MCF 10A (cell line): ENCODE data around the gene CRYBG2. TPM values are rescaled to one million over a fixed set of nuclear protein-coding genes. Genes with fewer than 3 reads are reported as not detected.
"Not testable (repeated sequence)": the region's sequence is repeated elsewhere in the genome, so short reads cannot be mapped to it uniquely, and the experiment has no call there.

Source experiments
- BruUV-seq: library from RNA; stranded (reverse); fragments of 400-500 nt; replicated peaks from 2 replicates; lab custom pipeline; 2021; lab: Mats Ljungman, UMichigan
- CTCF ChIA-PET: fragments of 300-600 bp; sonication (Branson Sonifier 250); formaldehyde crosslinking; extraction: SDS; loops from one replicate; lab custom pipeline; 2021; ENCODE audit warnings: antibody characterized with exemption, inconsistent platforms; lab: Yijun Ruan, JAX
- POLR2A ChIA-PET: fragments of 300-600, 350-650 bp; sonication (Branson Sonifier 250); formaldehyde crosslinking; extraction: SDS; loops from one replicate; lab custom pipeline; 2020; ENCODE audit warnings: antibody characterized with exemption, inconsistent platforms; lab: Yijun Ruan, JAX
- DNase-seq: peaks from one replicate; pipeline ENCODE4 v3.0.0-alpha.2; 2018; ENCODE audit not compliant: unreplicated experiment
- H3K27ac Mint-ChIP-seq: one replicate; pipeline ENCODE4 v1.8.0; 2022; ENCODE audit warnings: mild to moderate bottlenecking, low read depth, mixed read lengths; ENCODE audit not compliant: unreplicated experiment
- H3K27me3 Mint-ChIP-seq: one replicate; pipeline ENCODE4 v1.8.0; 2022; ENCODE audit warnings: mixed read lengths; ENCODE audit not compliant: insufficient read depth, unreplicated experiment
- H3K36me3 Mint-ChIP-seq: one replicate; pipeline ENCODE4 v1.8.0; 2022; ENCODE audit warnings: mild to moderate bottlenecking, moderate library complexity, mixed read lengths; ENCODE audit not compliant: insufficient read depth, unreplicated experiment
- H3K4me1 Mint-ChIP-seq: one replicate; pipeline ENCODE4 v1.8.0; 2022; ENCODE audit warnings: mixed read lengths; ENCODE audit not compliant: insufficient read depth, unreplicated experiment
- H3K4me3 Mint-ChIP-seq: one replicate; pipeline ENCODE4 v1.8.0; 2022; ENCODE audit warnings: mild to moderate bottlenecking, moderate library complexity, mixed read lengths; ENCODE audit not compliant: unreplicated experiment
- H3K9me3 Mint-ChIP-seq: one replicate; pipeline ENCODE4 v1.8.0; 2022; ENCODE audit warnings: mixed read lengths; ENCODE audit not compliant: unreplicated experiment
- intact Hi-C: fragments of 100-400 bp; cut with micrococcal nuclease; formaldehyde crosslinking; loops from 2 replicates; pipeline ENCODE4 v1.14.1; 2022
- total RNA-seq: library from RNA; stranded (reverse); gene quantifications from 2 replicates; pipeline ENCODE4 v1.2.3, GENCODE V29; 2022
- TF ChIP-seq, protein P1 (sequence below): fragments of 200-600 bp; IDR thresholded peaks from one replicate; pipeline ENCODE4 v1.8.0; 2022; ENCODE audit warnings: antibody characterized with exemption, mild to moderate bottlenecking; ENCODE audit not compliant: unreplicated experiment

The CRYBG2 gene
- total RNA-seq, 1 experiment from 2014 or later = 8.6 TPM

DNA sequence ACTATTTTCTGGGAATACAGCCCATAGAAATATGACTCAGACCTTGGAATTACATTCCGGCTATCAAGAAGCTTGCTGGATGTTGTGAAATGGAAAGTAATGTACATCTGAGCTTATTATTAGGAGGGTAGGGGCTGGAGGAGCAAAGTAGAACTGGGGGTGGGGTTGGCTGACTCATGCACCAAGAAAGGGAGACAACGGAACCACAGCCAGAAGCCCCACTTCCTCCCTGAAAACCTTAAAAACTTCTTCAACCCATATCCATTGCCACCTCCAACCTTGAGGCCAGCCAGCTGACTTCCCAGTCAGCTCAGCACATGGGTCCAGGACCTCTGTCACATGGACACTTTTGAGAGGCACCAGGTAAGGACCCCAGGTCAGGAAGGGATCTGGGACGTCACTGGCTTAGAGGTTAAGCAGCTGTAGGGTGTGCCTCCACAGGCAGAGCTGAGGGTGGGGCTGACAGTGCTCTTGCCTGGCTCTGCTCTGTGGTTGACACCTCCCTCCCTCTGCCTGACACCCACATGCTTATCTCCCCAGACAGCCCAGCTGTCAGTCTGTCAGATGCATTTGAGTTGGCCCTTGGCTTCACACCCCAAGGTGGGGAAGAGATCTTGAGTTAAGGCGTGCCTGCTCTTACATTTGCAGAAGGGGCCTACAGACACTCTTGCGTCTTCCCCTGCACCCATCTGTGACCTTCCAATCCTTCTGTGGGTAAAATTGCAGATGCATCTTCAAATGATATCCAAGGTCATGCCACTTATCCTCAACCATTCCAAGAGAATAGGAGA, 24.4 kb upstream of the CRYBG2 start:
- Mint-ChIP-seq H3K4me3 (peak overlapping the region; percentile 32), H3K27me3 (no peaks in the 10 kb centered on the region), H3K9me3 (no peaks in the 10 kb centered on the region), H3K27ac (peak overlapping the region; percentile 33), H3K36me3 (peaks cover 6% of the 10 kb centered on the region), H3K4me1 (peaks cover 15% of the 10 kb centered on the region)
- intact Hi-C loops = loop anchor here (1.0 kb wide), 2 partner anchors 9 to 42 kb away; no protein-coding TSS in a partner anchor
- no TSS peak for BruUV-seq
- ChIA-PET CTCF (interaction anchor here (0.6 to 4.7 kb wide), 13 partner anchors 11 to 1975 kb away, joined by 3 to 27 read pairs (median 5); no protein-coding TSS in a partner anchor), POLR2A (interaction anchor here (0.5 to 2.3 kb wide), 24 partner anchors 8 to 1692 kb away, joined by 3 to 24 read pairs (median 4); partner anchors contain the start of genes DHDDS, HMGN2, PDIK1L and SH3BGRL3)
- peak; percentile 96 for DNase-seq
- TF ChIP-seq, protein P1, sequence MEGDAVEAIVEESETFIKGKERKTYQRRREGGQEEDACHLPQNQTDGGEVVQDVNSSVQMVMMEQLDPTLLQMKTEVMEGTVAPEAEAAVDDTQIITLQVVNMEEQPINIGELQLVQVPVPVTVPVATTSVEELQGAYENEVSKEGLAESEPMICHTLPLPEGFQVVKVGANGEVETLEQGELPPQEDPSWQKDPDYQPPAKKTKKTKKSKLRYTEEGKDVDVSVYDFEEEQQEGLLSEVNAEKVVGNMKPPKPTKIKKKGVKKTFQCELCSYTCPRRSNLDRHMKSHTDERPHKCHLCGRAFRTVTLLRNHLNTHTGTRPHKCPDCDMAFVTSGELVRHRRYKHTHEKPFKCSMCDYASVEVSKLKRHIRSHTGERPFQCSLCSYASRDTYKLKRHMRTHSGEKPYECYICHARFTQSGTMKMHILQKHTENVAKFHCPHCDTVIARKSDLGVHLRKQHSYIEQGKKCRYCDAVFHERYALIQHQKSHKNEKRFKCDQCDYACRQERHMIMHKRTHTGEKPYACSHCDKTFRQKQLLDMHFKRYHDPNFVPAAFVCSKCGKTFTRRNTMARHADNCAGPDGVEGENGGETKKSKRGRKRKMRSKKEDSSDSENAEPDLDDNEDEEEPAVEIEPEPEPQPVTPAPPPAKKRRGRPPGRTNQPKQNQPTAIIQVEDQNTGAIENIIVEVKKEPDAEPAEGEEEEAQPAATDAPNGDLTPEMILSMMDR = no peak

DNA sequence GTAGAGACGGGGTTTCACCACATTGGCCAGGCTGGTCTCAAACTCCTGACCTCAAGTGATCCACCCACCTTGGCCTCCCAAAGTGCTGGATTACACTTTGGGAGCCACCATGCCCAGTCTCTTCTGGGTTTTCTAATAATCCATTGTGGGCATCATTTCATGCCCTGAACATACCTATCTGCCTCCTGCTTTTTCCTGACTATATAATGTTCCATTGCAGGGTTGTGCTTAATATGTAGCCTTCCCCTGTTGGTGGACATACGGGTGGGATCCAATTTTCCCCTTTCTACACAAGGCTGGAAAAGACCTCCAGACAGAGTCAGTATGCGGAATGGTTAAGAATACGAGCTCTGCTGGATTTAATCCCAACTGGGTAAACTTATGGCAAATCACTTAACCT, 22.1 kb upstream of the CRYBG2 start:
- H3K4me1 Mint-ChIP-seq = peaks cover 25% of the 10 kb centered on the region
- H3K4me3 Mint-ChIP-seq = no peak overlapping the region
- peaks cover 6% of the 10 kb centered on the region for H3K36me3 Mint-ChIP-seq
- TF ChIP-seq, protein P1 = no peak
- BruUV-seq = no TSS peak
- ChIA-PET POLR2A (no interaction called here), CTCF (interaction anchor here (0.6 to 4.7 kb wide), 4 partner anchors 12 to 170 kb away, joined by 3 to 27 read pairs (median 10); partner anchors contain the start of gene DHDDS)
- intact Hi-C loops = no loop called here
- DNase-seq = no peak
- H3K27me3 Mint-ChIP-seq = no peaks in the 10 kb centered on the region
- H3K9me3 Mint-ChIP-seq = no peaks in the 10 kb centered on the region
- no peak overlapping the region for H3K27ac Mint-ChIP-seq

DNA sequence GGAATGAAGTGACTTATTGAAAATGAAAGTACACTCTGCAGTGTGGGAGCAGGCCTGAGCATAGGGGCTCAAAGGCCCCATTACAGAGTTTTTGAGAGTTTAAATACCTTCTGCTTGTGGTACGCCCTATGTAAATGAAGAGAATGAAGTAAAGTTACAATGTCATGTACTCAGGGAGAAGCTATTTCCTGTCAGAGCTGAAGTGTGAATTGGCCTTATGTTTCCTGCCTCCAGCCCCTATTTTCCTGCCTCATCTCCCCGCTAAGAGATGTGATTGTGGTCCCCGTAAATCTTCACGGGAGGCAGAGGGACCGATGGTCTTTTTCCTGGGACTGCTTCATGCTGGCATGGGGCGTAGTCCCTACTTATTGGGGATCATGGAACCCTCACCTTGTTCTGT, 21.2 kb upstream of the CRYBG2 start:
- TF ChIP-seq, protein P1 = no peak
- ChIA-PET POLR2A (no interaction called here), CTCF (interaction anchor here (0.5 to 2.5 kb wide), 3 partner anchors 11 to 16 kb away, joined by 3 to 14 read pairs (median 4); no protein-coding TSS in a partner anchor)
- intact Hi-C loops = no loop called here
- H3K36me3 Mint-ChIP-seq = peaks cover 6% of the 10 kb centered on the region
- no peak overlapping the region for H3K27ac Mint-ChIP-seq
- peaks cover 25% of the 10 kb centered on the region for H3K4me1 Mint-ChIP-seq
- no peaks in the 10 kb centered on the region for H3K9me3 Mint-ChIP-seq
- H3K4me3 Mint-ChIP-seq = no peak overlapping the region
- DNase-seq = no peak
- H3K27me3 Mint-ChIP-seq = no peaks in the 10 kb centered on the region
- BruUV-seq = no TSS peak

DNA sequence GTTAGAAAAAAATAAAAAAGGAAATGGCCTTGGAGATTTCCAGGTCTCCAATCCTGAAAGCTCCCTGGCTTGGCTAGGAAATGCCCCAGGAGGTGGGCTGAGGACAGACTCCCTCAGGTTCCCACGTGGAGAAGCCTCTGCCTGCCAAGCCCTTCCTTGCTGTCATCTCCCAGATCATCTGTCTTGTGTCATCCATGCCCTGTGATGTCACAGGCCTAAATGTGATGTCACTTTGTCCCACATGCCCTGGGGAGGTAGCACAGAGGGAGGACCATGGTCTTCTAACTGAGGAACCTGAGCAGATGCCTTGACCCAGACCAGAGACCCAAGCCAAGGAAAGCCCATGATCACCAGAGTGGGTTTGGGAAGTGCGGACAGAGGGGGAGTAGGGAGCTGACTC, 20.4 kb upstream of the CRYBG2 start:
- H3K4me1 Mint-ChIP-seq = peaks cover 25% of the 10 kb centered on the region
- intact Hi-C loops, H3K9me3 Mint-ChIP-seq, H3K27me3 Mint-ChIP-seq, DNase-seq, H3K27ac Mint-ChIP-seq, H3K4me3 Mint-ChIP-seq, BruUV-seq, H3K36me3 Mint-ChIP-seq: not testable (repeated sequence)
- ChIA-PET POLR2A (interaction anchor here (0.9 kb wide), 1 partner anchor 95 kb away, joined by 3 read pairs; the partner anchor contains the start of gene SH3BGRL3), CTCF (interaction anchor here (1.1 to 2.5 kb wide), 3 partner anchors 10 to 42 kb away, joined by 3 to 14 read pairs (median 11); no protein-coding TSS in a partner anchor)
